Neuronal stem cell (in vitro differentiated cells): Measurements from ENCODE around the gene BRSK2.
"Not testable (repeated sequence)": the region's sequence is repeated elsewhere in the genome, so short reads cannot be mapped to it uniquely, and the experiment has no call there.

ENCODE experiments used
- DNase-seq: peaks from one replicate; pipeline ENCODE4 v3.0.0-alpha.2; 2013; ENCODE audit warnings: low spot score
- H2AFZ ChIP-seq: one replicate; pipeline ENCODE4 v1.6.1; 2013; ENCODE audit warnings: mild to moderate bottlenecking, low read length, inconsistent platforms
- H2AK5ac ChIP-seq: 2 replicates; pipeline ENCODE4 v1.6.1; 2013; ENCODE audit warnings: low read depth, mild to moderate bottlenecking, inconsistent platforms, low read length, moderate library complexity, mixed read lengths
- H2BK120ac ChIP-seq: 2 replicates; pipeline ENCODE4 v1.6.1; 2013; ENCODE audit warnings: low read depth, mild to moderate bottlenecking, inconsistent platforms, low read length, moderate library complexity, mixed read lengths
- H2BK12ac ChIP-seq: one replicate; pipeline ENCODE4 v1.6.1; 2013; ENCODE audit warnings: low read length, inconsistent platforms
- H2BK15ac ChIP-seq: 2 replicates; pipeline ENCODE4 v1.6.1; 2013; ENCODE audit warnings: mild to moderate bottlenecking, low read length, inconsistent platforms, mixed read lengths
- H2BK5ac ChIP-seq: one replicate; pipeline ENCODE4 v1.6.1; 2013; ENCODE audit warnings: inconsistent platforms, mild to moderate bottlenecking, low read length, moderate library complexity
- H3K14ac ChIP-seq: one replicate; pipeline ENCODE4 v1.6.1; 2013; ENCODE audit warnings: low read length, inconsistent platforms
- H3K18ac ChIP-seq: 2 replicates; pipeline ENCODE4 v1.6.1; 2013; ENCODE audit warnings: low read length, inconsistent platforms
- H3K23ac ChIP-seq: 2 replicates; pipeline ENCODE4 v1.6.1; 2013; ENCODE audit warnings: low read depth, mild to moderate bottlenecking, mixed read lengths, low read length, inconsistent platforms; ENCODE audit not compliant: poor library complexity
- H3K27ac ChIP-seq: replicated peaks from 3 replicates; pipeline ENCODE4 v1.5.1; 2013; ENCODE audit warnings: low read length, inconsistent platforms
- H3K27me3 ChIP-seq, 3 experiments: 2 replicates each; pipeline ENCODE4 v1.6.1; 2013; ENCODE audit warnings: low read length in 3 of 3, mild to moderate bottlenecking in 2 of 3, inconsistent platforms in 1 of 3, low read depth in 1 of 3, mixed read lengths in 1 of 3, moderate library complexity in 1 of 3; ENCODE audit not compliant: control insufficient read depth in 3 of 3, insufficient read depth in 3 of 3
- H3K36me3 ChIP-seq, 2 donors: replicated peaks in 1 of 2; 2 replicates each; pipeline ENCODE4 v1.6.1; 2013; ENCODE audit warnings: low read length in 2 of 2; ENCODE audit not compliant: control insufficient read depth in 2 of 2, insufficient read depth in 2 of 2
- H3K4ac ChIP-seq: 2 replicates; pipeline ENCODE4 v1.6.1; 2013; ENCODE audit warnings: inconsistent platforms, mild to moderate bottlenecking, low read length, moderate library complexity
- H3K4me1 ChIP-seq, 2 donors: 1 replicate in 1 of 2; 2 replicates in 1 of 2; pipeline ENCODE4 v1.6.1; 2013; ENCODE audit warnings: low read length in 2 of 2, low read depth in 1 of 2; ENCODE audit not compliant: control insufficient read depth in 2 of 2, insufficient read depth in 1 of 2
- H3K4me2 ChIP-seq: one replicate; pipeline ENCODE4 v1.6.1; 2013; ENCODE audit warnings: mild to moderate bottlenecking, low read length, inconsistent platforms; ENCODE audit not compliant: insufficient read depth, poor library complexity, severe bottlenecking
- H3K4me3 ChIP-seq, 2 donors: 2 replicates each; pipeline ENCODE4 v1.5.1; 2013; ENCODE audit warnings: low read length in 2 of 2, mild to moderate bottlenecking in 2 of 2, inconsistent platforms in 1 of 2, moderate library complexity in 1 of 2
- H3K79me1 ChIP-seq: one replicate; pipeline ENCODE4 v1.6.1; 2013; ENCODE audit warnings: low read depth, mild to moderate bottlenecking, inconsistent platforms, low read length, moderate library complexity
- H3K9ac ChIP-seq: one replicate; pipeline ENCODE4 v1.6.1; 2013; ENCODE audit warnings: mild to moderate bottlenecking, low read depth, low read length, inconsistent platforms; ENCODE audit not compliant: poor library complexity
- H3K9me3 ChIP-seq, 2 donors: replicated peaks in 1 of 2; 2 replicates each; pipeline versions ENCODE3 to v1.6.1; 2013; ENCODE audit warnings: low read length in 2 of 2, mild to moderate bottlenecking in 2 of 2, inconsistent platforms in 1 of 2, low read depth in 1 of 2, mixed read lengths in 1 of 2, moderate library complexity in 1 of 2; ENCODE audit not compliant: control insufficient read depth in 2 of 2, insufficient read depth in 1 of 2
- H4K8ac ChIP-seq: one replicate; pipeline ENCODE4 v1.6.1; 2013; ENCODE audit warnings: low read depth, mild to moderate bottlenecking, inconsistent platforms, low read length, moderate library complexity
- H4K91ac ChIP-seq: one replicate; pipeline ENCODE4 v1.6.1; 2013; ENCODE audit warnings: low read length, low read depth, mild to moderate bottlenecking, inconsistent platforms; ENCODE audit not compliant: poor library complexity
- WGBS, 2 donors: extraction: QIAGEN DNeasy Blood & Tissue Kit; methylation state at CpG; one replicate each; pipeline ENCODE4 v1.1.7; 2013; ENCODE audit warnings: missing lambda C conversion rate in 2 of 2, mixed read lengths in 1 of 2; ENCODE audit not compliant: insufficient read length in 2 of 2, insufficient replicate concordance in 1 of 2; ENCODE audit errors: extremely low coverage in 2 of 2; 5-methylcytosine and 5-hydroxymethylcytosine counted together

BRSK2 gene

GRCh38 chr11:1433568-1433967 is 43.8 kb downstream of the BRSK2 start:
- Histone ChIP-seq H3K4me2 (no peak overlapping the region), H3K9me3 (peaks cover 0 to 6% of the 10 kb centered on the region in 2 donors), H3K36me3 (peaks cover 0 to 4% of the 10 kb centered on the region in 2 donors), H3K79me1 (peaks cover 17% of the 10 kb centered on the region), H2BK12ac (no peak overlapping the region), H3K27me3 (no peaks in the 10 kb centered on the region), H3K4me3 (no peak overlapping the region), H2AFZ (no peak overlapping the region), H3K9ac (no peak overlapping the region), H3K14ac (no peak overlapping the region), H2BK5ac (no peak overlapping the region), H3K18ac (no peak overlapping the region), H4K8ac (no peak overlapping the region), H3K23ac (no peak overlapping the region), H2AK5ac (no peak overlapping the region), H4K91ac (no peak overlapping the region), H3K4ac (no peak overlapping the region), H3K27ac (no peak overlapping the region), H3K4me1 (peaks cover 7 to 16% of the 10 kb centered on the region in 2 donors), H2BK120ac (no peak overlapping the region), H2BK15ac (no peak overlapping the region)
- WGBS, 2 donors = no CpG with 5 or more reads among the region's 15 CpGs
- no peak for DNase-seq

DNA sequence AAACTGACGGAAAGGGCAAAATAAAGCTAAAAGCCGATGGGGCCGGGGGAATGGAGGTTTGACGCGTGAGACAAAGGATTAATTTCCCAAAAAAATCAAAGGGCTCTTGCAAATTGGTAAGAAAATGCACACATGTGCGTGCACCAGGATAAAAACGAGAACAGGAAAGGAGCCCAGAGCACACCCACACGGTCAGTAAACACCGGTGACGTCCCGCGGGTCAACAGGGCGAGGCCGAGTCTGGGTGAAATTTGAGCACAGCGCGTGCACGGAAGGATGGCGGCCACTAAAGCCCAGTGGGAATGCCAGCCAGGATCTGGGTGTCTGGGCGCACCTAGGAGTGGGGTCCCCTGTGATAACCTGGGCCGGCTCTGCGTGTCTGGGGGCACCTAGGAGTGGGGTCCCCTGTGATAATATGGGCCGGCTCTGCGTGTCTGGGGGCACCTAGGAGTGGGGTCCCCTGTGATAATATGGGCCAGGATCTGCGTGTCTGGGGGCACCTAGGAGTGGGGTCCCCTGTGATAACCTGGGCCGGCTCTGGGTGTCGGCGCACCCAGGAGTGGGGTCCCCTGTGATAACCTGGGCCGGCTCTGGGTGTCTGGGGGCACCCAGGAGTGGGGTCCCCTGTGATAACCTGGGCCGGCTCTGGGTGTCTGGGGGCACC is 44.4 kb downstream of the BRSK2 start:
- H3K4ac ChIP-seq = no peak overlapping the region
- no peak overlapping the region for H4K8ac ChIP-seq
- H2BK12ac ChIP-seq = no peak overlapping the region
- no peak overlapping the region for H2AK5ac ChIP-seq
- WGBS, 2 donors = no CpG with 5 or more reads among the region's 29 CpGs
- no peak overlapping the region for H2BK120ac ChIP-seq
- H3K36me3 ChIP-seq = peaks cover 0 to 4% of the 10 kb centered on the region in 2 donors
- H3K4me1 ChIP-seq = peaks cover 7 to 13% of the 10 kb centered on the region in 2 donors
- H4K91ac ChIP-seq = no peak overlapping the region
- no peak overlapping the region for H3K18ac ChIP-seq
- H3K4me3 ChIP-seq = no peak overlapping the region
- no peak overlapping the region for H2BK5ac ChIP-seq
- no peak overlapping the region for H3K9ac ChIP-seq
- peaks cover 0 to 1% of the 10 kb centered on the region in 2 donors for H3K9me3 ChIP-seq
- no peak overlapping the region for H3K14ac ChIP-seq
- H3K4me2 ChIP-seq = no peak overlapping the region
- no peaks in the 10 kb centered on the region for H3K27me3 ChIP-seq
- no peak overlapping the region for H3K27ac ChIP-seq
- no peak overlapping the region for H2BK15ac ChIP-seq
- no peak overlapping the region for H3K23ac ChIP-seq
- no peak overlapping the region for H2AFZ ChIP-seq
- peaks cover 13% of the 10 kb centered on the region for H3K79me1 ChIP-seq
- no peak for DNase-seq

DNA sequence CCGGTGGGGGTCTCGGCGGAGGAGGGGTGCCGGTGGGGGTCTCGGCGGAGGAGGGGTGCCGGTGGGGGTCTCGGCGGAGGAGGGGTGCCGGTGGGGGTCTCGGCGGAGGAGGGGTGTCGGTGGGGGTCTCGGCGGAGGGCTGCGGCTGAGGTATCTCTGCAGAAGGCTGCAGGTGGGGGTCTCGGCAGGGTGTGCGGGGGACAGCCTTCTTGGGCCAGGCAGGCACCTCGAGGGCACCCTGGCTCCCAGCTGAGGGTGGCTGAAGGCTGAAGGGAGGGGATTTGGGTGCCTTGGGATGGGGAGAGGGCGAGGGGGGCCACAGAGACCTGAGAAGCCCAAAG is 45.7 kb downstream of the BRSK2 start:
- not testable (repeated sequence) for H3K9me3 ChIP-seq, H2AK5ac ChIP-seq, H2BK15ac ChIP-seq, H3K4ac ChIP-seq, H4K8ac ChIP-seq, H2BK12ac ChIP-seq, H3K23ac ChIP-seq, H4K91ac ChIP-seq, H2AFZ ChIP-seq, DNase-seq, H3K27me3 ChIP-seq, H3K14ac ChIP-seq, H2BK120ac ChIP-seq, H2BK5ac ChIP-seq, H3K36me3 ChIP-seq, H3K4me3 ChIP-seq, H3K27ac ChIP-seq
- Histone ChIP-seq H3K79me1 (peaks cover 10% of the 10 kb centered on the region), H3K18ac (peak overlapping the region; percentile 85), H3K9ac (peak overlapping the region; percentile 12), H3K4me2 (peak overlapping the region; percentile 33), H3K4me1 (peaks cover 7 to 12% of the 10 kb centered on the region in 2 donors)
- WGBS, 2 donors = no CpG with 5 or more reads among the region's 20 CpGs

DNA sequence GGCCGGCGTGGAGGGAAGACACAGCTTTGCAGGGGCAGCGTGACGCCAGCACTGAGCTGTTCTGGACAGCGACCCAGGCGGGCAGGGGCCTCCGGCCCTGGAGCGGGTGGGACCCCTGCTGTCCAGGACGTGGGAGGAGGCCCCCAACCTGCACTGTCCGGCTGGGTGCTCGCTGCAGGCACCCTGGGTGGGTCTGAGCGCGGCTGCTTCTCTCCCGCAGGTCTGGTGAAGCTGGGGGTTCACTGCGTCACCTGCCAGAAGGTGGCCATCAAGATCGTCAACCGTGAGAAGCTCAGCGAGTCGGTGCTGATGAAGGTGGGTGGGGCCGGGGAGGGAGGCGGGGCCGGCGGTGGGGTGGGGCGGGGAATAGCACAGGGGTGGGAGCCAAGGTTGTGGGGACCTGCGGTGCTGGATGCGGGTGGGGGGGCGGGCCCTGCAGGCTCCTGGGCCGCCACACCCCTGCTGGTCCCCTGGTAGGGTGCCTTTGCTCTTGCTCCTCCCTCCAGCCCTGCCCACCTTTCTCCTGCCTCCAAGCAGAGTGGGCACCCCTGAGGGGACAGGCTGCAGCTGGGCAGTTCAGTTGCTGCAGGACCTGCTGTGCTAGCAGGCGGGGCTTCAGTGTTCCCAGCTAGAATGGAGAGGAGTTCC is 46.2 kb downstream of the BRSK2 start:
- Histone ChIP-seq H3K4me1 (peaks cover 7 to 12% of the 10 kb centered on the region in 2 donors), H3K18ac (peak overlapping the region; percentile 85), H3K23ac (no peak overlapping the region), H3K27ac (no peak overlapping the region), H2BK15ac (no peak overlapping the region), H3K79me1 (peaks cover 10% of the 10 kb centered on the region), H2AFZ (no peak overlapping the region), H2BK120ac (no peak overlapping the region), H3K9me3 (no peaks in the 10 kb centered on the region), H3K14ac (no peak overlapping the region), H3K4ac (no peak overlapping the region), H3K9ac (no peak overlapping the region), H3K36me3 (peaks cover 0 to 4% of the 10 kb centered on the region in 2 donors), H2BK5ac (no peak overlapping the region), H2BK12ac (no peak overlapping the region), H3K4me2 (peak overlapping the region; percentile 33), H2AK5ac (no peak overlapping the region), H4K8ac (no peak overlapping the region), H4K91ac (no peak overlapping the region), H3K4me3 (no peak overlapping the region), H3K27me3 (no peaks in the 10 kb centered on the region)
- DNase-seq = no peak
- WGBS, 2 donors = no CpG with 5 or more reads among the region's 29 CpGs
